ENCODE data around the gene OR2B6. TPM values are rescaled to one million over a fixed set of nuclear protein-coding genes. Genes with fewer than 3 reads are reported as not detected.

Gene OR2B6
- total RNA-seq, 2 donors from 2014 or later, result 0.47 TPM; not detected in 1

DNA sequence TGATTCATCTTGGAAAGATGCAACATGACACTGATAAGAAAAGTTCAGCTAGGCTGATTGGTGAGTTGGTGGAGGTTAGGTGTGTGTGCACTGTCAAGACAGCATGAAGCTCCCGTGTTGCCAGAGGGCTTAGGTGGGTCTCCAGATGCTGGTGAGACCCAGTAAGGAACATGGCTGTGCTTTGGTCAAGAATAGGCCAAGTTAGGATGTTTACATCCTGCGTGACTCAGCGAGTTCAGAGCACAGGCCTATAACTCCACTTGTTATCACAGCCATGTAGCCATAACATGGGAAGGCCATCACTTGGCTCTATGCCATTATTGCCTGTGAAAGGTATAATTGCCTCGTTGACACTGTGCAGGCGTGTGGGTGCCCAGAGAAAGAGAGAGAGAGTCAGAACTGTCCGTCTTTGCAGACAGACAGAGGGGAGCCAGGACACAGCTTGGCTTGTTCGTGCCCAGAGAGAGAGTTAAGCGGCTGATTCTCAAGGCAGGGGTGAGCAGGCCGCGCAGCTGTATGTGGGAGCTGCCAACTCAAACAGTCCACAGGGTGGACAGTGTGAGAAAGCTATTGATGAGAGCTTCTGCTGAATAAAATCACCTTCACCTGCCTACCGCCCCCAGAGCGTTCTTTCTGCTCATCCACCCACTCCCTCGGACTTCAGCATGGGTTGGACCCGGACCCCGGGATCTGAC lies 43.5 kb downstream of the OR2B6 start:
- Histone ChIP-seq H3K9ac (ENCODE audit: low read depth in 2 of 2, low read length in 2 of 2) (no peak overlapping the region), H3K27me3 (no peaks in the 10 kb centered on the region), H3K4me1 (no peaks in the 10 kb centered on the region), H3K9me3 (no peaks in the 10 kb centered on the region), H3K36me3 (no peaks in the 10 kb centered on the region), H3K4me3 (no peak overlapping the region), H3K27ac (no peak overlapping the region)
- TF ChIP-seq, protein P1, sequence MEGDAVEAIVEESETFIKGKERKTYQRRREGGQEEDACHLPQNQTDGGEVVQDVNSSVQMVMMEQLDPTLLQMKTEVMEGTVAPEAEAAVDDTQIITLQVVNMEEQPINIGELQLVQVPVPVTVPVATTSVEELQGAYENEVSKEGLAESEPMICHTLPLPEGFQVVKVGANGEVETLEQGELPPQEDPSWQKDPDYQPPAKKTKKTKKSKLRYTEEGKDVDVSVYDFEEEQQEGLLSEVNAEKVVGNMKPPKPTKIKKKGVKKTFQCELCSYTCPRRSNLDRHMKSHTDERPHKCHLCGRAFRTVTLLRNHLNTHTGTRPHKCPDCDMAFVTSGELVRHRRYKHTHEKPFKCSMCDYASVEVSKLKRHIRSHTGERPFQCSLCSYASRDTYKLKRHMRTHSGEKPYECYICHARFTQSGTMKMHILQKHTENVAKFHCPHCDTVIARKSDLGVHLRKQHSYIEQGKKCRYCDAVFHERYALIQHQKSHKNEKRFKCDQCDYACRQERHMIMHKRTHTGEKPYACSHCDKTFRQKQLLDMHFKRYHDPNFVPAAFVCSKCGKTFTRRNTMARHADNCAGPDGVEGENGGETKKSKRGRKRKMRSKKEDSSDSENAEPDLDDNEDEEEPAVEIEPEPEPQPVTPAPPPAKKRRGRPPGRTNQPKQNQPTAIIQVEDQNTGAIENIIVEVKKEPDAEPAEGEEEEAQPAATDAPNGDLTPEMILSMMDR (IDR thresholded peaks at IDR 0.05), result no peak
- DNase-seq, result no peak
- intact Hi-C loops (cut with DNase I), result no loop called here

DNA sequence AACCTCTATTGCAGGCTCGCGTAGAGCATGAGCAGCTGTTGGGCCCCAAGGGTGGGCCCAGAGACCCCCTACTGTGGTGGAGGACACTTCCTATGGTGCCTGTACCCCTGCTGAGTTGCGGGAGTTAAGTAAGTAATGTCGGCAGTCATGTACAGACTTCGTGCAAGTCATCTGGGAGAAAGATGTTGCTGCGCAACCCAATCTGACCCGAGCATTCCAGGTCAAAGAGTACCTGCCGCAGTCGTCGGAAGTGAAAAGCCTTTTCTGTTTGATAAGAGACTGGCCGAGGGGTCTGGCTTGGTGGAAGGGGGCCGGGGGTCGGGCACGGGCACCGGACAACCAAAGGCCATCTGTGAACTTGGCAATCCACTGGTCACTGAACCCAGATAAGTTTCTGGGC lies 44.3 kb downstream of the OR2B6 start:
- Histone ChIP-seq H3K4me1 (no peaks in the 10 kb centered on the region), H3K9ac (ENCODE audit: low read depth in 2 of 2, low read length in 2 of 2) (no peak overlapping the region), H3K4me3 (no peak overlapping the region), H3K27me3 (no peaks in the 10 kb centered on the region), H3K36me3 (no peaks in the 10 kb centered on the region), H3K27ac (no peak overlapping the region), H3K9me3 (no peaks in the 10 kb centered on the region)
- DNase-seq, result no peak
- TF ChIP-seq, protein P1 (IDR thresholded peaks at IDR 0.05), result no peak
- intact Hi-C loops (cut with DNase I), result no loop called here

DNA sequence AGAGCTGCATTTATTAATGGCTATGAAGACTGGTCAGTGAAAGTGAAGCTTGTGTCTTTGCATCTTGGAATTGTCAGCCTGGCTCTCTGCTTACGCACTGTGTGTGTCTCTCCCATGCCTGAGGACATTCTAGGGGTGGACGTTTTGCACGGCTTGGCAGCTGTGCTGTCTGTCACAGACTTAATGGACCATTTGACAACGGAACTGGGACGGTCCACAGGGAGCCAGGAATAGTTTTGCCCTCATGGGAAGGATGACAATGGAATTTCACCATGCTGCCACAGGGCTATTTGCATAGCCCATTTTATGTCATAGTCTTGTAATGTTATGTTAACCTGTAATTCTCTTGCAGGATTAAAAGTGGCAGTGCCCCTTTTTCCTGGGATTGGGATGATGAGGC lies 44.7 kb downstream of the OR2B6 start:
- no peaks in the 10 kb centered on the region for H3K9me3 ChIP-seq
- intact Hi-C loops (cut with DNase I), result no loop called here
- no peak for DNase-seq
- no peaks in the 10 kb centered on the region for H3K36me3 ChIP-seq
- H3K4me3 ChIP-seq, result no peak overlapping the region
- TF ChIP-seq, protein P1 (IDR thresholded peaks at IDR 0.05), result no peak
- H3K9ac ChIP-seq (ENCODE audit: low read depth in 2 of 2, low read length in 2 of 2), result no peak overlapping the region
- H3K27ac ChIP-seq, result no peak overlapping the region
- H3K4me1 ChIP-seq, result no peaks in the 10 kb centered on the region
- no peaks in the 10 kb centered on the region for H3K27me3 ChIP-seq

DNA sequence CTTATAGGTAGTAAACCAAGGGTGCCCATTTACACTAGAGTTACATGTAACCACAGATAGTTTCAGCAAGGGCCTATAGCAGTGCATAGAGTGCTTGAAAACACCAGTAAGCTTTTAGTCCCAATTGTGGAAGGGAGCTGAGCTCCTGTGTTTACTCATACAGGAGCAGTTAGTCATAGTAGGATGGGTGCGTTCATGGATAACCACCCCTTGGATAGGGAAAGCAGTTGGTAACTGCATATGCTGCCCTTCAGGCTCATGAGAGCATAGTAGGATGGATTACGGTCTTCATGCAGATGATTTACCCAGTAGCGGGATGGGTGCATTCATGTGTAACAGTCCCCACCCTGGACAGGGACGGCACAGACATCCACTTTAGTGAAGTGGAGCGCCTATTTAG lies 45.1 kb downstream of the OR2B6 start:
- intact Hi-C loops (cut with DNase I), result no loop called here
- TF ChIP-seq, protein P1 (IDR thresholded peaks at IDR 0.05), result no peak
- Histone ChIP-seq H3K4me1 (no peaks in the 10 kb centered on the region), H3K4me3 (no peak overlapping the region), H3K27me3 (no peaks in the 10 kb centered on the region), H3K27ac (no peak overlapping the region), H3K36me3 (no peaks in the 10 kb centered on the region), H3K9ac (ENCODE audit: low read depth in 2 of 2, low read length in 2 of 2) (no peak overlapping the region), H3K9me3 (no peaks in the 10 kb centered on the region)
- no peak for DNase-seq

DNA sequence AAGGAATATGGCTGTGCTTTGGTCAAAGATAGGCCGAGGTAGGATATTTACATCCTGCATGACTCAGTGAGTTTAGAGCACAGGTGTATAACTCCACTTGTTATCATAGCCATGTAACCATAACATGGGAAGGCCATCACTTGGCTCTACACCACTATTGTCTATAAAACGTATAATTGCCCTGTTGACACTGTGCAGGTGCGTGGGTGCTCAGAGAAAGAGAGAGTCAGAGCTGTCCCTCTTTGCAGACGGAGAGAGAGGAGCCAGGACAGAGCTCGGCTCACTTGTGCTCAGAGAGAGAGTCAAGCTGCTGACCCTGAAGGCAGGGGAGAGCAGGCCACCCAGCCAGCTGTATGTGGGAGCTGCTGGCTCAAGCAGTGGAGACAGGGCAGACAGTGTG lies 46.0 kb downstream of the OR2B6 start:
- TF ChIP-seq, protein P1 (IDR thresholded peaks at IDR 0.05), result no peak
- Histone ChIP-seq H3K36me3 (no peaks in the 10 kb centered on the region), H3K9ac (ENCODE audit: low read depth in 2 of 2, low read length in 2 of 2) (no peak overlapping the region), H3K27me3 (no peaks in the 10 kb centered on the region), H3K9me3 (no peaks in the 10 kb centered on the region), H3K4me1 (no peaks in the 10 kb centered on the region), H3K4me3 (no peak overlapping the region), H3K27ac (no peak overlapping the region)
- peak; percentile 32 for DNase-seq
- intact Hi-C loops (cut with DNase I), result no loop called here

All from colonic mucosa (tissue), 4 donors.